ENCODE results near the gene CRABP1.

The CRABP1 gene

GRCh38 chr15:78390826-78391225 is 50.7 kb downstream of the CRABP1 start:
- no peak overlapping the region for H3K4me2 ChIP-seq
- no peak for TF ChIP-seq Cebpa-rat (IDR thresholded peaks at IDR 0.05)
- no peaks in the 10 kb centered on the region for H4K20me1 ChIP-seq
- no peaks in the 10 kb centered on the region for H3K36me3 ChIP-seq
- no peak overlapping the region for H3K4me3 ChIP-seq
- H3K4me1 ChIP-seq: no peaks in the 10 kb centered on the region
- 0 out of 22 replicates have a peak, but pooled peaks cover 0 to 4% (median 0%) of the 10 kb centered on the region in 11 experiments for H3K9me3 ChIP-seq (replicated peaks in 1 of 11)
- H3K27me3 ChIP-seq: no peaks in the 10 kb centered on the region
- H3K9ac ChIP-seq: no peak overlapping the region
- H3K27ac ChIP-seq: no peak overlapping the region

DNA sequence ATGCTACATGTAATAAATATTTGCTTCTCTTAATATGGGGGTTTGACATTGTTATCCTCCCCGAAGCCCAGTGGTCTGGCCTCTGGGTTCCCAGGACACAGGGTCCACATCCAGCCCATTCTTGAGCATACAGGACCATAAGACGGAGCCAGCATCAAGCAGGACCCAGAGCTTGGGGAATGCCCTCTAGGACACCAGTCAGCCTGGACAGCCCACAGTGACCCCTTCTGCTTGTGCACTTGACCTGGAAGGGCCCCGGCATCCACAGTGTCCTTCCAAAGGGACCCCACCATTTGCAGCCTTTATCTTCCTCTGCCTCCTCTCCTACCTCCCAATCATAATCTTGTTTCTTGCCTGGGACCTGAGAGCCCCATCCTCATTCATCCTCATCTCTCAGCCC is 51.6 kb downstream of the CRABP1 start:
- no peak overlapping the region for H3K4me3 ChIP-seq

DNA sequence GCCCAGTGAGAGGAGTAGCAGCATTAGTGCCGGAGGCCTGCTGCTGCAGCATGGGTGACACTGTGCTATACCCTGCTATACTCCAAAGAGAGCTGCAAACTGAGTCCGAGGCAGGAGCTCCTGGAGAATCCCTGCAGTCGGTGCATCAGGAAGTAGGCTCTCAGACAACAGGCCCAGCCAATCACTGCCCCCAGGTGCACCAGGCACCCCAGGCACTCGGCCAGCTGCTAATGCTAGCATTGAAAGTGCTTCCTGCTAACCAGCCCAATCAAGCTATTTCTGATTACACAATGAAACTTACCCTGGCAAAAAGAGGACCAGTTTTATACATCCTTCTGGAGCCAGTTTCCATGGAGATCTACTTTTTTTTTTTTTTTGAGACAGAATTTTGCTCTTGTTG is 52.3 kb downstream of the CRABP1 start:
- Histone ChIP-seq H3K9me3 (replicated peaks in 1 of 11) (0 out of 22 replicates have a peak, but pooled peaks cover 0 to 4% (median 0%) of the 10 kb centered on the region in 11 experiments), H3K9ac (no peak overlapping the region), H4K20me1 (no peaks in the 10 kb centered on the region), H3K4me1 (no peaks in the 10 kb centered on the region), H3K27me3 (no peaks in the 10 kb centered on the region), H3K27ac (no peak overlapping the region), H3K36me3 (no peaks in the 10 kb centered on the region), H3K4me2 (no peak overlapping the region), H3K4me3 (no peak overlapping the region)
- TF ChIP-seq Cebpa-rat (IDR thresholded peaks at IDR 0.05): no peak

More for the DNA sequence above, 51.6 kb downstream of the CRABP1 start:
- no peak overlapping the region for H3K27ac ChIP-seq
- TF ChIP-seq Cebpa-rat (IDR thresholded peaks at IDR 0.05): no peak
- H3K36me3 ChIP-seq: no peaks in the 10 kb centered on the region
- H3K4me2 ChIP-seq: no peak overlapping the region
- H3K4me1 ChIP-seq: no peaks in the 10 kb centered on the region
- no peaks in the 10 kb centered on the region for H3K27me3 ChIP-seq
- H3K9me3 ChIP-seq (replicated peaks in 1 of 11): 0 out of 22 replicates have a peak, but pooled peaks cover 0 to 4% (median 0%) of the 10 kb centered on the region in 11 experiments
- H4K20me1 ChIP-seq: no peaks in the 10 kb centered on the region
- no peak overlapping the region for H3K9ac ChIP-seq

DNA sequence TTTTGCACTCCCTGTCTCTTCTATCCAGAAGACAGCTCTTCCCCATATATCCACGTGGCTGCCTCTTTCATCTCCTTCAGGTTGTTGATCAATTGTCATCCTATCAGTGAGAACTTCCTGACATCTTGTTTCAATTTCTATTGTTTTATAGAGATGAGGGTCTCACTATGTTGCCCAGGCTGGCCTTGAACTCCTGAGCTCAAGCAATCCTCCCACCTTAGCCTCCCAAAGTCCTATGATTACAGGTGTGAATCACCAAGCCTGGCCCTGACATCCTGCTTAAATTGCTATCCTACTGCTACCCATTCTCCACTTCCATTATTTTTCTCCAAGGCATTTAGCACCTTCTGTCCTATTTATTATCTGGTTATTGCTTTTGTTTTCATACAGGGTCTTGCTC is 53.0 kb downstream of the CRABP1 start:
- no peak overlapping the region for H3K4me3 ChIP-seq
- no peaks in the 10 kb centered on the region for H3K36me3 ChIP-seq
- no peaks in the 10 kb centered on the region for H3K4me1 ChIP-seq
- no peaks in the 10 kb centered on the region for H4K20me1 ChIP-seq
- H3K9ac ChIP-seq: no peak overlapping the region
- no peak overlapping the region for H3K4me2 ChIP-seq
- 0 out of 22 replicates have a peak, but pooled peaks cover 0 to 4% (median 0%) of the 10 kb centered on the region in 11 experiments for H3K9me3 ChIP-seq (replicated peaks in 1 of 11)
- no peaks in the 10 kb centered on the region for H3K27me3 ChIP-seq
- TF ChIP-seq Cebpa-rat (IDR thresholded peaks at IDR 0.05): no peak
- no peak overlapping the region for H3K27ac ChIP-seq

DNA sequence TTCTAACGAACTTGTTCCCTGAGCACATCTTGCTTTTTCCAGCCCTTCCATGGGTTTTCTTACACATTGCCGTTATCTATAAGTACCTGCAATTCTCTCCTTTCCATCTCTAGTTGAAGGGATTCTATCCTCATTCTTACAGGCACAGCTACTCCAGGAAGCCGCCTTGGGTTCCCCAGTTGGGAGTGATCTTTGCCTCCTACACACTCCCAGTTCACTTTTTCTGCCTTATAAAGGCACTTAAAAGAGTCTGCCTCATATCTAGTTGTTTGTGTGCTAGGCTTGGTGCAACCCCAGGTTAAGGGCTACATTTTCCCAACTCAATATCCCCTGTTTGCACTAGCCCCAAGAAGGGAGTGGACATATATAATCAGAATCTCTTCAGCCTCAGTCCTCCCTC is 53.9 kb downstream of the CRABP1 start:
- Histone ChIP-seq H3K9ac (no peak overlapping the region), H3K9me3 (replicated peaks in 1 of 11) (0 out of 22 replicates have a peak, but pooled peaks cover 0 to 4% (median 0%) of the 10 kb centered on the region in 11 experiments), H3K27me3 (no peaks in the 10 kb centered on the region), H3K4me3 (no peak overlapping the region), H3K4me1 (peaks cover 0 to 2% (median 0%) of the 10 kb centered on the region in 10 experiments; a peak in 1 of 20 replicates), H3K36me3 (no peaks in the 10 kb centered on the region), H3K4me2 (no peak overlapping the region), H3K27ac (no peak overlapping the region), H4K20me1 (no peaks in the 10 kb centered on the region)
- TF ChIP-seq Cebpa-rat (IDR thresholded peaks at IDR 0.05): no peak

DNA sequence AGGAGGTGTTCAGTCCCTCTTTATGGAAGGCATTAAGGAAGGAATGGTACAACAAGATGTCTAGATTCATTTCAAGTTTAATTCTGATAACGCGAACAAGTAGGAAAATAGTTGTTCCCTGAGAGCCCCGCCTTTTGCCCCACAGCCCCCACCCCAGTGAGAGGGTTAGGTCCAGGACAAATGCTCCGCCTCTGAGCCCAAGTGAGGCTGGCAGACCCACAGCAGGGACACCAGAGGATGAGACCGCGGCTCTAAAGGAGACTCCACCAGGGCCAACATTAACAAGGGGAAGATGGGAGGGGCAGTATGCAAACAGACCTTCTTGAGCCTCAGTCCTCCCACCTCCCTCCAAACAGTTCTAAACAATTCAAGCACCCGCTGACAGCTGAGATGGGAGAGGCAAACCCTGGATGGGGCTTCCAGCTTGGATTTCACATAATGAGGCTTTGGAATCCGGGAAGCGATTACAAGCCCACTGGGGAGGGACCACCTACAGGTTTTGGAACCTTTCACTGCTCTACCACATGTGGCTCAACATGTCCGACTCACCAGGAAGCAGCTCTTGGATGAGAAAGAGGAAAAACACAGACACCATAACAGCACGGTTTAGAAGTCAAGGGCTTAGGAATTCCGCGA is 54.9 kb downstream of the CRABP1 start:
- Histone ChIP-seq H3K27ac (no peak overlapping the region), H3K4me3 (no peak overlapping the region)

DNA sequence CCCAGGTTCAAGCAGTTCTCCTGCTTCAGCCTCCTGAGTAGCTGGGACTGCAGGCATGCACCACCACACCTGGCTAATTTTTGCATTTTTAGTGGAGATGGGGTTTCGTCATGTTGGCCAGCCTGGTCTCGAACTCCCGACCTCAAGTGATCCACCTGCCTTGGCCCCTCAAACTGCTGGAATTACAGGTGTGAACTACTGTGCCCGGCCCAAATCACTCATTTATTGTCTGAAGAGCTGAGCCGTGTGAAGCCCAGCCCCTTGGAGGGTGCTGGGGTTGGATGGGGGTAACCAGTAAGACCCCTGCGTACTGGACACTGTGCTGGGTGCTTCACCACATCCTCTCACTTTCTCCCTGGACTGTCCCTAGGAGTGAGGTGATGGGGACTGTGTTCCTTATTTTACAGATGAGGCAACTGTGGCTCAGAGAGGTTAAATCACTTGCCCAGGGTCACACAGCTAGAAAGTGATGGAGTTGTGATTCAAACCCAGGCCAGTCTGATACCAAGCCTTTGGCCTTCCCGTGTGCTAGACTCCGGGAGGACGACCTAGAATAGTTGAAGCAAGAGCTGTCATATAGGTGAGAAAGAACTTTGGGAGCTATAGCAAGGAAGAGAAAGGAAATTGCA is 56.1 kb downstream of the CRABP1 start:
- peaks cover 0 to 9% (median 0%) of the 10 kb centered on the region in 10 experiments; a peak in 3 of 20 replicates for H3K4me1 ChIP-seq
- no peaks in the 10 kb centered on the region for H3K36me3 ChIP-seq
- H3K4me2 ChIP-seq: no peak overlapping the region
- H4K20me1 ChIP-seq: no peaks in the 10 kb centered on the region
- H3K9me3 ChIP-seq (replicated peaks in 1 of 11): no peaks in the 10 kb centered on the region
- TF ChIP-seq Cebpa-rat (IDR thresholded peaks at IDR 0.05): no peak
- no peak overlapping the region for H3K27ac ChIP-seq
- H3K9ac ChIP-seq: no peak overlapping the region
- H3K27me3 ChIP-seq: no peaks in the 10 kb centered on the region
- no peak overlapping the region for H3K4me3 ChIP-seq

More for the DNA sequence above, 54.9 kb downstream of the CRABP1 start:
- H3K4me2 ChIP-seq: no peak overlapping the region
- no peak overlapping the region for H3K9ac ChIP-seq
- H3K27me3 ChIP-seq: no peaks in the 10 kb centered on the region
- H3K4me1 ChIP-seq: peaks cover 0 to 9% (median 0%) of the 10 kb centered on the region in 10 experiments; a peak in 3 of 20 replicates
- H3K9me3 ChIP-seq (replicated peaks in 1 of 11): 0 out of 22 replicates have a peak, but pooled peaks cover 0 to 3% (median 0%) of the 10 kb centered on the region in 11 experiments
- no peak for TF ChIP-seq Cebpa-rat (IDR thresholded peaks at IDR 0.05)
- no peaks in the 10 kb centered on the region for H4K20me1 ChIP-seq
- H3K36me3 ChIP-seq: no peaks in the 10 kb centered on the region

DNA sequence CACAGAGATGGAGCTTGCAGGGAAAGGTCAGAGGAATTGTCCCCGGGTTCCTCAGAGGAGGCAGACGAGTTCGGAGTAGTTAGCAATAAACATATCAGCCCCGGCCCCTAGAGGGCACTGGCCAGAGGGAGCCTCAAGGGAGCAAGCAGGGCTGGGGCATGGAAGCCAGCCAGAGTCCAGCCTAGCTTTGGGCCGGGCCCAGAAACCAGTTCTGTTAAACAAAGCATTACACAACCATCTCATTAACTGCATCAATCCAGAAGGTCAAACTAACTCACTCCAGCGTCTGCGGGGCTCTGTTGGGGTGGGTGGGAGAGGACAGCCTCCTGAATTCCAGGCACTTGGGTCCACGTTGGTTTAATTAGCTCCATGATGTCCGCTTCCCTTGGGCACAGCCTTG is 56.8 kb downstream of the CRABP1 start:
- no peak overlapping the region for H3K4me2 ChIP-seq
- TF ChIP-seq Cebpa-rat (IDR thresholded peaks at IDR 0.05): no peak
- no peaks in the 10 kb centered on the region for H3K27me3 ChIP-seq
- no peak overlapping the region for H3K27ac ChIP-seq
- H3K4me1 ChIP-seq: peaks cover 0 to 9% (median 0%) of the 10 kb centered on the region in 10 experiments; a peak in 3 of 20 replicates
- no peaks in the 10 kb centered on the region for H3K9me3 ChIP-seq (replicated peaks in 1 of 11)
- no peak overlapping the region for H3K4me3 ChIP-seq
- H4K20me1 ChIP-seq: no peaks in the 10 kb centered on the region
- no peak overlapping the region for H3K9ac ChIP-seq
- H3K36me3 ChIP-seq: no peaks in the 10 kb centered on the region

DNA sequence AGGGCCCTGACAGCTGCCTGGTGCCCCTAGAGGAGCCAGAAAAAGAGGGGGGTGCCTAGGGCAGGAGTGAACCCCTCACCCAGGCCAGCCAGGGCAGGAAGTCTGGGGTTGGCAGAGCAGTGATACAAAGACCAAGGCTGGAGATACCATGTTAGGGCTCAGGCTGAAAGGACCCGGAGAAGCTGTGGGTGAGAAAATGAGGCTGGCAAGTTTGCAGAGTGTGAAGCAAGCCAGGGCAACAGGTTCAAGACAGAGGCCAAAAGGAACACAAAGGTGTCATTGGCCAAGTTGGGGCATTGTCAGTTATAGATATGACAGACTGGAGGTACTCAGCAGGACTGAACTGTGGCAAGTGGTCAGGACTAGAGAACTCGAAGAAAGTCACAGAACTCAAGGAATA is 57.2 kb downstream of the CRABP1 start:
- H3K36me3 ChIP-seq: no peaks in the 10 kb centered on the region
- no peaks in the 10 kb centered on the region for H4K20me1 ChIP-seq
- H3K4me2 ChIP-seq: no peak overlapping the region
- no peak overlapping the region for H3K4me3 ChIP-seq
- H3K27ac ChIP-seq: no peak overlapping the region
- no peaks in the 10 kb centered on the region for H3K27me3 ChIP-seq
- H3K4me1 ChIP-seq: peaks cover 0 to 9% (median 0%) of the 10 kb centered on the region in 10 experiments; a peak in 3 of 20 replicates
- TF ChIP-seq Cebpa-rat (IDR thresholded peaks at IDR 0.05): no peak
- no peak overlapping the region for H3K9ac ChIP-seq
- no peaks in the 10 kb centered on the region for H3K9me3 ChIP-seq (replicated peaks in 1 of 11)

Measured in BLaER1 treated with 17β-estradiol and CSF1 and Interleukin-3, amounts not matched to agents 10 nM and 100 nM (cell line).